ENCODE results near the gene SRRM5. TPM values are rescaled to one million over a fixed set of nuclear protein-coding genes. Genes with fewer than 3 reads are reported as not detected.

The SRRM5 gene
- polyA plus RNA-seq, 1 experiment = 0.07 TPM

DNA sequence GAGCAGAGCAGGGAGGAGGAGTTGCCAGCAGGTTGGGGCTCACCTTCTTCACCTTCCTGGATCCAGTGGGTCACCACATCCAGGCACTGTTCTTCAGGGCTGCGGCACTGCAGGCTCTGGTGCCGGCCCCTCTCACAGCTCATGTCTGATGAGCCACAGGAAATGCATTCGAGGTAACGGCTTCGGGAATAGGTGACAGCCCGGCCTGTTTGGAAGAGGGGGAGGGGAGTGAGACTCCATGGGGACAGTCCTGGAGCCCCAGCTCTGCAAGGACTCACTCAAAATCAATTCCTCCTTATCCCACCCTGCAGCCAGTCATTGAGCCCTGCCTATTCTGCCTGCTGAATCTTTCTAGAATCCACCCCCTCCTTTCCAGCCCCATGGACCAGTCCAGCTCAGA is 44.5 kb downstream of the SRRM5 start:
- Histone ChIP-seq H3K4me3 (ENCODE audit: low read depth, low read length) (no peak overlapping the region), H3K27ac (ENCODE audit: low read depth, low read length) (no peak overlapping the region), H3K27me3 (ENCODE audit: control insufficient read depth, insufficient read depth, low read length) (no peaks in the 10 kb centered on the region), H3K9me3 (ENCODE audit: control insufficient read depth, insufficient read depth, low read length) (no peaks in the 10 kb centered on the region)
- no peak for DNase-seq (ENCODE audit: low read depth, low spot score)
- ChIA-PET POLR2A (no interaction called here), CTCF (no interaction called here)
- TF ChIP-seq, protein P1, sequence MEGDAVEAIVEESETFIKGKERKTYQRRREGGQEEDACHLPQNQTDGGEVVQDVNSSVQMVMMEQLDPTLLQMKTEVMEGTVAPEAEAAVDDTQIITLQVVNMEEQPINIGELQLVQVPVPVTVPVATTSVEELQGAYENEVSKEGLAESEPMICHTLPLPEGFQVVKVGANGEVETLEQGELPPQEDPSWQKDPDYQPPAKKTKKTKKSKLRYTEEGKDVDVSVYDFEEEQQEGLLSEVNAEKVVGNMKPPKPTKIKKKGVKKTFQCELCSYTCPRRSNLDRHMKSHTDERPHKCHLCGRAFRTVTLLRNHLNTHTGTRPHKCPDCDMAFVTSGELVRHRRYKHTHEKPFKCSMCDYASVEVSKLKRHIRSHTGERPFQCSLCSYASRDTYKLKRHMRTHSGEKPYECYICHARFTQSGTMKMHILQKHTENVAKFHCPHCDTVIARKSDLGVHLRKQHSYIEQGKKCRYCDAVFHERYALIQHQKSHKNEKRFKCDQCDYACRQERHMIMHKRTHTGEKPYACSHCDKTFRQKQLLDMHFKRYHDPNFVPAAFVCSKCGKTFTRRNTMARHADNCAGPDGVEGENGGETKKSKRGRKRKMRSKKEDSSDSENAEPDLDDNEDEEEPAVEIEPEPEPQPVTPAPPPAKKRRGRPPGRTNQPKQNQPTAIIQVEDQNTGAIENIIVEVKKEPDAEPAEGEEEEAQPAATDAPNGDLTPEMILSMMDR (IDR thresholded peaks at IDR 0.05; ENCODE audit: low read depth, low read length) = no peak

DNA sequence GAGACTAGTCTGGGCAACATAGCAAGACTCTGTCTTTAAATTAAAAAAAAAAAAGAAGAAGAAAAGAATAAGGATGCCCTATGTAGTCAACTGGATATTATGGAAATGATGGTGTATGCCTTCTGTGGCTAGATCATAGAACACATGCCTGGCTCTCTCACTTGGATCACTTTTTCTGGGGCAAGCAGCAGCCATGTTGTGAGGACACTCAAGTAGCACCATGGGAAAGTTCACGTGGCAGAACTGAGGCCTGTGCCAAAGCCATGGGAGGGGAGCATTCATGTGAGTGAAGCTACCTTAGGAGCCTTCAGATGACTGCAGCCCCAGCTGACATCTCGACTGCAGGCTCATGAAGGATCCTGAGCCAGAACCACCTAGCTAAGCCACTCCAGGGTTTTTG is 46.1 kb downstream of the SRRM5 start:
- H3K27me3 ChIP-seq (ENCODE audit: control insufficient read depth, insufficient read depth, low read length) = no peaks in the 10 kb centered on the region
- ChIA-PET CTCF (no interaction called here), POLR2A (no interaction called here)
- TF ChIP-seq, protein P1 (IDR thresholded peaks at IDR 0.05; ENCODE audit: low read depth, low read length) = no peak
- H3K27ac ChIP-seq (ENCODE audit: low read depth, low read length) = no peak overlapping the region
- no peak for DNase-seq (ENCODE audit: low read depth, low spot score)
- no peak overlapping the region for H3K4me3 ChIP-seq (ENCODE audit: low read depth, low read length)
- H3K9me3 ChIP-seq (ENCODE audit: control insufficient read depth, insufficient read depth, low read length) = no peaks in the 10 kb centered on the region

GRCh38 chr19:43658494-43658893 is 46.6 kb downstream of the SRRM5 start:
- DNase-seq (ENCODE audit: low read depth, low spot score) = no peak
- Histone ChIP-seq H3K27me3 (ENCODE audit: control insufficient read depth, insufficient read depth, low read length) (no peaks in the 10 kb centered on the region), H3K4me3 (ENCODE audit: low read depth, low read length) (no peak overlapping the region), H3K9me3 (ENCODE audit: control insufficient read depth, insufficient read depth, low read length) (no peaks in the 10 kb centered on the region), H3K27ac (ENCODE audit: low read depth, low read length) (no peak overlapping the region)
- POLR2A ChIA-PET = interaction anchor here (0.6 kb wide), 1 partner anchor 64 kb away, joined by 3 read pairs; no protein-coding TSS in a partner anchor
- TF ChIP-seq, protein P1 (IDR thresholded peaks at IDR 0.05; ENCODE audit: low read depth, low read length) = no peak
- CTCF ChIA-PET = interaction anchor here (1.4 kb wide), 1 partner anchor 10 kb away, joined by 3 read pairs; no protein-coding TSS in a partner anchor

DNA sequence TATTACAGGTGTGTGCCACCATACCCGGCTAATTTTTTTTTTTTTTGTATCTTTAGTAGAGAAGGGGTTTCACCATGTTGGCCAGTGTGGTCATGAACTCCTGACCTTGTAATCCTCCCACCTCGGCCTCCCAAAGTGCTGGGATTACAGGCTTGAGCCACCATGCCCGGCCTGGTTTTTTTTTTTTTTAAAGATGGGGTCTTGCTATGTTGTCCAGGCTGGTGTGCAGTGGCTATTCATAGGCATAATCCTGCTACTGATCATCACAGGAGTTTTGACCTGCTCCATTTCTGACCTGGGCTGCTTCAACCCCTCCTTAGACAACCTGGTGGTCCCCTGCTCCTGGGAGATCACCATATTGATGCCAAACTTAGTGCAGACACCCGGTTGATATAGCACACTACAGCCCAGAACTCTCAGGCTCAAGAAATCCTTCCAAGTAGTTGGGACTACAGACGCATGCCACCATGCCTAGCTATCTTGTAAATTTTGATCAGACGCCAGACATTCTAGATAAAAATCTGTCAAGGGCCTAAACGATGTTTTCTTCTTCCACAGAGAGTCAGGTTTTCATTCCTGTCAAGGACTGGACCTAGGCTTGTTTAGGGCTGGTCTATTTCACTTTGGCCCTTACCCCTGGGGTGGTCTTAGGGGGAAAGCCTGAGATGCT is 48.5 kb downstream of the SRRM5 start:
- POLR2A ChIA-PET = no interaction called here
- Histone ChIP-seq H3K27me3 (ENCODE audit: control insufficient read depth, insufficient read depth, low read length) (no peaks in the 10 kb centered on the region), H3K27ac (ENCODE audit: low read depth, low read length) (no peak overlapping the region), H3K9me3 (ENCODE audit: control insufficient read depth, insufficient read depth, low read length) (no peaks in the 10 kb centered on the region), H3K4me3 (ENCODE audit: low read depth, low read length) (no peak overlapping the region)
- no peak for DNase-seq (ENCODE audit: low read depth, low spot score)
- TF ChIP-seq, protein P1 (IDR thresholded peaks at IDR 0.05; ENCODE audit: low read depth, low read length) = no peak
- CTCF ChIA-PET = interaction anchor here (0.6 to 1.6 kb wide), 2 partner anchors 106 to 140 kb away, joined by 3 to 8 read pairs; no protein-coding TSS in a partner anchor

- CTCF ChIA-PET = interaction anchor here (0.6 to 1.6 kb wide), 2 partner anchors 106 to 141 kb away, joined by 3 to 8 read pairs; no protein-coding TSS in a partner anchor
- POLR2A ChIA-PET = no interaction called here
- Histone ChIP-seq H3K9me3 (ENCODE audit: control insufficient read depth, insufficient read depth, low read length) (no peaks in the 10 kb centered on the region), H3K4me3 (ENCODE audit: low read depth, low read length) (no peak overlapping the region), H3K27me3 (ENCODE audit: control insufficient read depth, insufficient read depth, low read length) (no peaks in the 10 kb centered on the region), H3K27ac (ENCODE audit: low read depth, low read length) (no peak overlapping the region)
- TF ChIP-seq, protein P1 (IDR thresholded peaks at IDR 0.05; ENCODE audit: low read depth, low read length) = no peak
- no peak for DNase-seq (ENCODE audit: low read depth, low spot score)
Measured at GRCh38 chr19:43660971-43661360, 49.1 kb downstream of the SRRM5 start.

Measured in AG04450 (cell line).